ENCODE results near the gene ADAM19.
"Not testable (repeated sequence)": the region's sequence is repeated elsewhere in the genome, so short reads cannot be mapped to it uniquely, and the experiment has no call there.

ADAM19 gene

DNA sequence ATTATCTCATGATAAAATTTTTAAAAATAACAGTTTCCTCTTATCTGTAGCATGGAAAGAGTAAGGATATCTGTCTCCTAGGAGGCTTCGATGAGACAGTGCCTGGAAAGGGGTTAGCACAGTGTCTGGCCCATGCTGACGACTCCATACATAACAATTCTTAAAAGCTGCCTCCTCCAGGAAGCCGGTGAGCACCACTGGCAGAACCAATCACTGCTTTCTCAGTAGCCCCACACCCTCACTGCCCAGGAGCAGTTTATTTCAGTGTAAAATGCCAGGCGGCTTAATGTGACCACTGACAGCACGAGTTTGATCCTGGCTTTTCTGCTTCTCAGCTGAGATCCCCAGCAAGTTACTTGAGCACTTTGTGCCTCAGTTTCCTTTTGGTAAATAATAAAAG is 116.7 kb downstream of the ADAM19 start:
- no peak for DNase-seq

GRCh38 chr5:157457391-157457790 is 118.2 kb downstream of the ADAM19 start:
- no peak for DNase-seq

DNA sequence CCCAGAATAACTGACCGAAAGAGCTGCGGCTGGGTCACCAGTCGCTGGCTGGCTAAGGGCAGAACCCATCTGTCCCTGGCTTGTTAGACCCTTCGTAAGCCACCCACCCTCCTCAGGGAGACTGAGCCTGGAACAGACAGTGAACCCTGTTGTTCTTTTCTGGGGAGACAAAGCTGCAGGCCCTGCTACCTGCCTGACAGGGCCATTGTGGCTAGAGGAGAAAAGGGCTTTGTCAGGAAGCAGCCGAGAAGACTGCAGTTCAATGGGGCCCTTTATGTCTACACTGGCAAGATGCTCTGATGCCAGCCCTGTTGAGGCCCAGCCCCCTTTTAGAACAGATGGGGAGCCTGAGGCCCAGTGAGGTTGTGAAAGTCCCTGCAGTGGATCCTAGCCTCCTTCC is 119.3 kb downstream of the ADAM19 start:
- no peak for DNase-seq

DNA sequence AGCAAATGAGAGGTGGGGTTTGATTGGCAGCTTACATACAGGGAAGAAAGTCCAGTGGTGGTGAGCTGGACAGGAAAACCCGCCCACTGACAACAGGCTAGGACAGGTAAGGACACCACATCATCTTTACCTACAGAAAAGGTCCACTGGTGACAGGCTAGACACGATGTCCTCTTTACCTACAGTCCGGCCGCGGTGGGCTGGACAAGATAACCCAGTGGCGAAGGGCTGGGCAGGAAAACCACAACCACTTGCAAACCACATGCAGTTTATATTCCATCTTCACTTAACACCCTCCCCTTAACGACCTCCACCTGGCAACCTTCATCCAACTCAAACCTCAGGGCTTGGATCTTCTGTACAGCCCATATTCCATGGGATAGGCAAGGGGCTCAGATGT is 120.5 kb downstream of the ADAM19 start:
- DNase-seq, result no peak

- no peak for DNase-seq
Measured at GRCh38 chr5:157454273-157454672, 121.3 kb downstream of the ADAM19 start.

- no peak for DNase-seq
Measured at GRCh38 chr5:157451806-157452205, 123.8 kb downstream of the ADAM19 start.

GRCh38 chr5:157450024-157450423 is 125.6 kb downstream of the ADAM19 start:
- DNase-seq, result no peak

- DNase-seq, result no peak
Measured at GRCh38 chr5:157449011-157449723, 126.4 kb downstream of the ADAM19 start.

DNA sequence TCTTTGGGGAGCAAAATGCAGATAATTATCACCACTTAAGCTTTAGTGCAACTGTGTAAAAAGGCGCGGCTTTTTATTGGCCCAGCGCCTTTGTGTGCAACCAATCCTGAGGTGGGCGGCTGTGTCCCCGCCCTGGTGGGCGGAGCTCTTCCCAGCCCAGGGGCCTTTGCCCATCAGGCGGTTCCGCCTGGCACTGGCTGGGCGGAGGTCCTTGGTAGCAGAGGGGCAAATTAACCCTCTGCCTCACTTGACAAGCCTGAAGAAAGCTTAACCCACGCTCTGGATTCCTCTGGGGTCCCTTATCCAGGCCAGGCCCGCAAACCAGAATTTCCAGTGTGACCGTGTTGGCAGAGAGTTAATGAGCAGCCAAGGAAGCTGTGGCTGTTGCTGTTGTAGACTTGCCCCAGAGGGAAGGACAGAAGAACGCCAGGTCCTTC is 128.4 kb downstream of the ADAM19 start:
- no peak for DNase-seq

DNA sequence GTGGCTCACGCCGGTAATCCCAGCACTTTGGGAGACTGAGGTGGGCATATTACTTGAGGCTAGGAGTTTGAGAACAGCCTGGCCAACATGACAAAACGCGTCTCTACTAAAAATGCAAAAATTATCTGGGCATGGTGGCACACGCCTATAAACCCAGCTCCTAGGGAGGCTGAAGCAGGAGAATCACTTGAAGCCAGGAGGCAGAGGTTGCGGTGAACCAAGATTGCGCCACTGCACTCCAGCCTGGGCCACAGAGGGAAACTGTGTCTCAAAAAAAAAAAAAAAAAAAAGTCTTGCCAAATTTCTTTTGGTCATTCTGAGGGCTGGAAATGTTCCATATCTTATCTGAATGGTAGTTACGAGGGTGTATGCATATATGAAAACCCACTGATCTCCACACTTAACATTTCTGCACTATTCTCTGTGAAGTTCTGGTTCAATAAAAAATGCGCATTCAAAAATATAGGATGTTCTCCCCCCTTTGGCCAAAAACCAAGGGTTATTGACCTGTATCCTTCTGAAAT is 129.1 kb downstream of the ADAM19 start:
- no peak for DNase-seq

- DNase-seq, result no peak
Measured at GRCh38 chr5:157445745-157446411, 129.7 kb downstream of the ADAM19 start.

GRCh38 chr5:157444224-157444623 is 131.4 kb downstream of the ADAM19 start:
- DNase-seq, result no peak

GRCh38 chr5:157443041-157443549 is 132.5 kb downstream of the ADAM19 start:
- no peak for DNase-seq

- DNase-seq, result no peak
Measured at GRCh38 chr5:157434096-157434495, 141.5 kb downstream of the ADAM19 start.

GRCh38 chr5:157431544-157432200 is 143.9 kb downstream of the ADAM19 start:
- peak; percentile 6 for DNase-seq

DNA sequence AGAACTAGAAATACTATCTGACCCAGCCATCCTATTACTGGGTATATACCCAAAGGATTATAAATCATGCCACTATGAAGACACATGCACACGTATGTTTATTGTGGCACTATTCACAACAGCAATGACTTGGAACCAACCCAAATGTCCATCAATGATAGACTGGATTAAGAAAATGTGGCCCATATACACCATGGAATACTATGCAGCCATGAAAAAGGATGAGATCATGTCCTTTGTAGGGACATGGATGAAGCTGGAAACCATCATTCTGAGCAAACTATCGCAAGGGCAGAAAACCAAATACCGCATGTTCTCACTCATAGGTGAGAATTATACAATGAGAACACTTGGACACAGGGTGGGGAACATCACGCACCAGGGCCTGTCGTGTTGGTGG is 145.7 kb downstream of the ADAM19 start:
- not testable (repeated sequence) for DNase-seq

All from activated CD4-positive, alpha-beta T cell treated with anti-CD3 and anti-CD28 coated beads, Interleukin-2, amount 50 U/mL, for 1 hour (primary cell).